Activated CD4-positive, alpha-beta T cell treated with anti-CD3 and anti-CD28 coated beads for 48 hours (primary cell): ENCODE results near the gene KLRC1.
"Not testable (repeated sequence)": the region's sequence is repeated elsewhere in the genome, so short reads cannot be mapped to it uniquely, and the experiment has no call there.

ENCODE experiments used
- DNase-seq: peaks from one replicate; pipeline ENCODE4 v3.0.0-alpha.2; 2020

Gene KLRC1

GRCh38 chr12:10453156-10453555 is at the start of gene KLRC1:
Gene KLRC1, minus strand, starts transcription at chr12:10453377. Its CDS starts 2,221 bp downstream, at chr12:10451156.
- DNase-seq: no peak

- no peak for DNase-seq
Observed at GRCh38 chr12:10501030-10501429, 47.9 kb upstream of the KLRC1 start.

GRCh38 chr12:10498042-10498441 is 44.9 kb upstream of the KLRC1 start:
- DNase-seq: no peak

GRCh38 chr12:10497602-10498001 is 44.4 kb upstream of the KLRC1 start:
- peak; percentile 47 for DNase-seq

- DNase-seq: no peak
Observed at GRCh38 chr12:10491766-10492165, 38.6 kb upstream of the KLRC1 start.

GRCh38 chr12:10487328-10487727 is 34.2 kb upstream of the KLRC1 start:
- DNase-seq: not testable (repeated sequence)

- not testable (repeated sequence) for DNase-seq
Observed at GRCh38 chr12:10481901-10482300, 28.7 kb upstream of the KLRC1 start.

GRCh38 chr12:10472808-10473207 is 19.6 kb upstream of the KLRC1 start:
- DNase-seq: not testable (repeated sequence)

- no peak for DNase-seq
Observed at GRCh38 chr12:10469701-10470100, 16.5 kb upstream of the KLRC1 start.

GRCh38 chr12:10466311-10466710 is 13.1 kb upstream of the KLRC1 start:
- DNase-seq: no peak

- no peak for DNase-seq
Observed at GRCh38 chr12:10457760-10458159, 4.6 kb upstream of the KLRC1 start.

- DNase-seq: no peak
Observed at GRCh38 chr12:10456856-10457255, 3.7 kb upstream of the KLRC1 start.

- no peak for DNase-seq
Observed at GRCh38 chr12:10455766-10456165, 2.6 kb upstream of the KLRC1 start.

GRCh38 chr12:10454531-10454930 is 1.4 kb upstream of the KLRC1 start:
- no peak for DNase-seq

- no peak for DNase-seq
Observed at GRCh38 chr12:10448236-10448635, 4.9 kb downstream of the KLRC1 start.

- not testable (repeated sequence) for DNase-seq
Observed at GRCh38 chr12:10446052-10446451, 7.1 kb downstream of the KLRC1 start.

GRCh38 chr12:10441144-10441543 is 12.0 kb downstream of the KLRC1 start:
- DNase-seq: not testable (repeated sequence)

- not testable (repeated sequence) for DNase-seq
Observed at GRCh38 chr12:10439608-10440274, 13.4 kb downstream of the KLRC1 start.

GRCh38 chr12:10437601-10438000 is 15.6 kb downstream of the KLRC1 start:
- not testable (repeated sequence) for DNase-seq

- not testable (repeated sequence) for DNase-seq
Observed at GRCh38 chr12:10435816-10436215, 17.4 kb downstream of the KLRC1 start, which contains the start of gene KLRC2. Gene KLRC2, minus strand, starts transcription at chr12:10436010. Its CDS starts 24 bp downstream, at chr12:10435986.

GRCh38 chr12:10430623-10431022 is 22.6 kb downstream of the KLRC1 start:
- not testable (repeated sequence) for DNase-seq

- DNase-seq: not testable (repeated sequence)
Observed at GRCh38 chr12:10425938-10426337, 27.2 kb downstream of the KLRC1 start.

GRCh38 chr12:10424260-10424899 is 28.8 kb downstream of the KLRC1 start:
- not testable (repeated sequence) for DNase-seq

- DNase-seq: not testable (repeated sequence)
Observed at GRCh38 chr12:10422159-10422558, 31.0 kb downstream of the KLRC1 start.
